Chondrocyte (in vitro differentiated cells): ENCODE results near the gene SNAPC2. TPM values are rescaled to one million over a fixed set of nuclear protein-coding genes. Genes with fewer than 3 reads are reported as not detected.

ENCODE experiments used
- DNase-seq: peaks from one replicate; pipeline ENCODE4 v3.0.0; 2021; ENCODE audit warnings: mixed read lengths, low spot score
- H3K27ac Mint-ChIP-seq: one replicate; pipeline ENCODE4 v1.8.0; 2021; ENCODE audit warnings: mild to moderate bottlenecking, moderate library complexity, mixed read lengths; ENCODE audit not compliant: unreplicated experiment
- H3K27me3 Mint-ChIP-seq: 2 replicates; pipeline ENCODE4 v1.8.0; 2021; ENCODE audit warnings: low read depth, mixed read lengths
- H3K36me3 Mint-ChIP-seq: 2 replicates; pipeline ENCODE4 v1.8.0; 2021; ENCODE audit warnings: low read depth, mixed read lengths
- H3K4me1 Mint-ChIP-seq: 2 replicates; pipeline ENCODE4 v1.8.0; 2021; ENCODE audit warnings: low read depth, mild to moderate bottlenecking, mixed read lengths
- H3K4me3 Mint-ChIP-seq: one replicate; pipeline ENCODE4 v1.8.0; 2021; ENCODE audit warnings: mild to moderate bottlenecking, moderate library complexity, mixed read lengths; ENCODE audit not compliant: unreplicated experiment
- H3K9me3 Mint-ChIP-seq: 2 replicates; pipeline ENCODE4 v1.8.0; 2021; ENCODE audit warnings: low read depth, mixed read lengths
- CTCF ChIP-seq: fragments of 200-600 bp; sonication (generic); IDR thresholded peaks from 2 replicates; pipeline ENCODE4 v1.5.0; 2021; ENCODE audit warnings: antibody characterized with exemption, mild to moderate bottlenecking, moderate library complexity
- long read RNA-seq: library from polyadenylated mRNA; stranded (forward); transcript quantifications from one replicate; pipeline ENCODE4 v2.0.0, GENCODE V29; 2021
- total RNA-seq: library from RNA; stranded (reverse); gene quantifications from 3 replicates; pipeline ENCODE4 v1.2.1, GENCODE V29; 2021

Gene SNAPC2, protein sequence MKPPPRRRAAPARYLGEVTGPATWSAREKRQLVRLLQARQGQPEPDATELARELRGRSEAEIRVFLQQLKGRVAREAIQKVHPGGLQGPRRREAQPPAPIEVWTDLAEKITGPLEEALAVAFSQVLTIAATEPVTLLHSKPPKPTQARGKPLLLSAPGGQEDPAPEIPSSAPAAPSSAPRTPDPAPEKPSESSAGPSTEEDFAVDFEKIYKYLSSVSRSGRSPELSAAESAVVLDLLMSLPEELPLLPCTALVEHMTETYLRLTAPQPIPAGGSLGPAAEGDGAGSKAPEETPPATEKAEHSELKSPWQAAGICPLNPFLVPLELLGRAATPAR
- total RNA-seq = 17.1 to 27.9 TPM (median 26.4 TPM) in 3 replicates
- long read RNA-seq, transcript SNAPC2-206 (5 exons, 1,413 nt) = minor isoform, 27 of 77 reads
- long read RNA-seq, transcript SNAPC2-201 (5 exons, 1,542 nt) = major isoform, 33 of 77 reads
- long read RNA-seq, partial matches to known transcripts = 7 of 77 reads
- long read RNA-seq, other reads (novel, unspliced or antisense) = 7 of 77 reads

GRCh38 chr19:7919610-7920518 is at the start of gene SNAPC2:
Gene SNAPC2, plus strand, starts transcription at chr19:7920338. Its CDS starts 29 bp downstream, at chr19:7920367.
- no peaks in the 10 kb centered on the region for H3K27me3 Mint-ChIP-seq
- H3K9me3 Mint-ChIP-seq = no peaks in the 10 kb centered on the region
- peak; percentile 98 for DNase-seq
- peaks cover 48% of the 10 kb centered on the region for H3K4me1 Mint-ChIP-seq
- peak within 1 kb of the TSS; percentile 82 for H3K4me3 Mint-ChIP-seq
- TF ChIP-seq CTCF = peak; percentile 44
- no peaks in the 10 kb centered on the region for H3K36me3 Mint-ChIP-seq
- H3K27ac Mint-ChIP-seq = peak within 1 kb of the TSS; percentile 95

- H3K9me3 Mint-ChIP-seq = no peaks in the 10 kb centered on the region
- peaks cover 29% of the 10 kb centered on the region for H3K4me1 Mint-ChIP-seq
- H3K36me3 Mint-ChIP-seq = no peaks in the 10 kb centered on the region
- TF ChIP-seq CTCF = no peak
- peak overlapping the region; percentile 95 for H3K27ac Mint-ChIP-seq
- peaks cover 15% of the 10 kb centered on the region for H3K27me3 Mint-ChIP-seq
- DNase-seq = no peak
- no peak overlapping the region for H3K4me3 Mint-ChIP-seq
Measured at GRCh38 chr19:7870571-7871436, 49.3 kb upstream of the SNAPC2 start.

GRCh38 chr19:7871437-7872305 is 48.5 kb upstream of the SNAPC2 start:
- H3K4me1 Mint-ChIP-seq = peaks cover 29% of the 10 kb centered on the region
- no peaks in the 10 kb centered on the region for H3K36me3 Mint-ChIP-seq
- H3K4me3 Mint-ChIP-seq = peak overlapping the region; percentile 79
- DNase-seq = peak; percentile 96
- peak overlapping the region; percentile 95 for H3K27ac Mint-ChIP-seq
- TF ChIP-seq CTCF = no peak
- H3K27me3 Mint-ChIP-seq = peaks cover 15% of the 10 kb centered on the region
- no peaks in the 10 kb centered on the region for H3K9me3 Mint-ChIP-seq

DNA sequence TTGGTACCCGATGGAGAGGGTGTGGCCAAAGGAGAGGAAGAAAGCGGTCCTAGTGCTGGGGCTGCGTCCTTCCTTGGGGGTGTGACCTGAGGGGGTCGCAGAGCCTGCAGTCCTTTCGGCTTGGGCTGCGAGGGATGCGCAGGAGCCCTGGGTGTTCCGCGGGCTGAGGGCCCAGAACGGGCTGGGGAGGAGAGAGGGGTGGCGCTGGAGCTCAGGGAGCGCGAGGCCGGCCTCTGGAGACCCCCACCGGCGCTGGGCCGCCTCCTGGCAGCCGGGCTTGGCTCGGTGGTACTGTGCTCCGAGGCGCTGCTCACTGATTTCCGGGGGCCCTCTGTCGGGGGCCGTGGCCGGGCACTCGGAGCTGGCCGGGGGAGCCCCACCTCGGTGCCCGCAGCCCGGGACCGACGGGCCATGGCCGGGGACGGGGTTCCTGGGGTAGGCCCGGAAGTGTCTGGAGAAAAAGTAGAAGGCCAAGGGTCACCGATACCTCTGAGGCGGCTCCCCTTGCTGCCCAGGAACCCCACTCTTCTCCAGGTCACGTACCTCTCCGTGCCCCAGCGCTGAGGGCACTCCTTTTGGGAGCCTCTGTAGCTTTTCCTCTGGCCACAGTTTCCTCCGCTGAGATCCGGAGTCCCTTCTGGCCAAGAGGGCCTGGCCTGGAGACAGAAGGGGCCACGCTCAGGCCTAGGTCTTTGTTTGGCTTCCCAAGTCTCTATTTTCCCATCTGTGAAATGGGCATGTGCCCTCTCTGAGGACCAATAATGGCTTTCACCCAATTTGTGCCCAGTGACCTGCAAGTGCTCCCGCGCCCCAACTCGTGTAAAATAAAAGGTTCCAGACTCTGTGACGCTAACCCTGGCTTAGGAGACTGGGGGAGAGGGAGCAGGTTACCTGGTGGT is 47.6 kb upstream of the SNAPC2 start:
- Mint-ChIP-seq H3K27ac (no peak overlapping the region), H3K4me3 (peak overlapping the region; percentile 79), H3K27me3 (peaks cover 15% of the 10 kb centered on the region), H3K36me3 (no peaks in the 10 kb centered on the region), H3K4me1 (peaks cover 33% of the 10 kb centered on the region), H3K9me3 (no peaks in the 10 kb centered on the region)
- TF ChIP-seq CTCF = no peak
- peak; percentile 92 for DNase-seq
